SU-DHL-6 (cell line): ENCODE results near the gene NKAIN4.

ENCODE experiments used
- H2AFZ ChIP-seq: fragments of 200-600 bp; sonication (generic); 2 replicates; pipeline ENCODE4 v1.6.1; 2014; ENCODE audit warnings: low read depth, mild to moderate bottlenecking, moderate library complexity, mixed read lengths, antibody characterized with exemption, low read length; ENCODE audit not compliant: severe bottlenecking
- H3F3A ChIP-seq: fragments of 200-600 bp; shearing (Covaris generic); 2 replicates; pipeline ENCODE4 v1.6.0; 2016; ENCODE audit warnings: antibody characterized with exemption, mild to moderate bottlenecking; ENCODE audit not compliant: insufficient read depth
- H3K27ac ChIP-seq: fragments of 200-600 bp; sonication (generic); 2 replicates; pipeline ENCODE4 v1.5.1; 2016; ENCODE audit warnings: low read depth, mild to moderate bottlenecking, low read length, moderate library complexity, mixed read lengths
- H3K27me3 ChIP-seq: fragments of 200-600 bp; sonication (generic), shearing (Covaris generic); 2 replicates; pipeline ENCODE4 v1.6.0; 2014; ENCODE audit warnings: mild to moderate bottlenecking, low read length
- H3K36me3 ChIP-seq: fragments of 200-600 bp; sonication (generic); 2 replicates; pipeline ENCODE4 v1.6.1; 2014; ENCODE audit warnings: mild to moderate bottlenecking, low read length, mixed read lengths
- H3K4me2 ChIP-seq: fragments of 300-600, 200-600 bp; shearing (Covaris generic), sonication (generic); 2 replicates; pipeline ENCODE4 v1.6.0; 2014; ENCODE audit warnings: low read length, low read depth, mild to moderate bottlenecking; ENCODE audit not compliant: poor library complexity, severe bottlenecking
- H3K4me3 ChIP-seq: fragments of 200-600 bp; sonication (generic); 2 replicates; pipeline ENCODE4 v1.5.1; 2014; ENCODE audit warnings: antibody characterized with exemption, low read length, mild to moderate bottlenecking, mixed read lengths; ENCODE audit not compliant: insufficient read depth, poor library complexity, severe bottlenecking
- H3K79me2 ChIP-seq: fragments of 200-600 bp; sonication (generic); 2 replicates; pipeline ENCODE4 v1.6.1; 2014; ENCODE audit warnings: mild to moderate bottlenecking, low read length, moderate library complexity; ENCODE audit not compliant: insufficient read depth
- H3K9ac ChIP-seq: fragments of 200-600 bp; sonication (generic); 2 replicates; pipeline ENCODE4 v1.7.0; 2014; ENCODE audit warnings: mild to moderate bottlenecking, low read length
- H3K9me2 ChIP-seq: fragments of 200-600 bp; sonication (generic); replicated peaks from 2 replicates; pipeline ENCODE4 v1.6.1; 2014; ENCODE audit warnings: low read length; ENCODE audit not compliant: insufficient read depth
- H3K9me3 ChIP-seq: fragments of 200-600 bp; sonication (generic); 2 replicates; pipeline ENCODE4 v1.6.1; 2014; ENCODE audit warnings: low read length, mixed read lengths; ENCODE audit not compliant: insufficient read depth
- H4K20me1 ChIP-seq: fragments of 200-600 bp; sonication (generic); 2 replicates; pipeline ENCODE4 v1.6.1; 2014; ENCODE audit warnings: low read depth, mild to moderate bottlenecking, antibody characterized with exemption, low read length, moderate library complexity, mixed read lengths
- EZH2phosphoT487 ChIP-seq: fragments of 200-600 bp; sonication (generic), shearing (Covaris generic); conservative IDR thresholded peaks from 2 replicates; pipeline ENCODE4 v1.6.1; 2018; ENCODE audit warnings: mild to moderate bottlenecking, antibody characterized with exemption, low read length, moderate library complexity, mixed read lengths
- TF ChIP-seq, protein P1 (sequence below): fragments of 200-600 bp; sonication (generic); IDR thresholded peaks from one replicate; pipeline ENCODE4 v1.5.1; 2017; ENCODE audit warnings: antibody characterized with exemption, mild to moderate bottlenecking, low read length, moderate library complexity; ENCODE audit not compliant: insufficient read depth, poor library complexity, severe bottlenecking

Gene NKAIN4

DNA sequence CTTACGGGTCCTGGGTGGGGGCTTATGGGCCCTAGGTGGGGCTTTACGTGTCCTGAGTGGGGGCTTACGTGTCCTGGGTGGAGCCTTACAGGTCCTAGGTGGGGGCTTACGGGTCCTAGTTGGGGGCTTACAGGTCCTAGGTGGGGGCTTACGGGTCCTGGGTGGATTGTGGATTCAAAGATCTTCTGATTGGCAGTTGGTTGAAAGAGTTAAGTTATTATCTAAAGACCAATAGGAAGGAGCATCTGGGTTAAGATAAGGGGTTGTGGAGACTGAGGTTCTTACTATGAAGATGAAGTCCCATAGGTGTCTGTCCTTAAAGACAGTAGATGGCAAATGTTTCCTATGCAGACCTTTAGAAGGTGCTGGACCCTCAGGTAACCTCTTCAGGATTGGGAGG lies 27.0 kb downstream of the NKAIN4 start:
- no peaks in the 10 kb centered on the region for H3F3A ChIP-seq
- H4K20me1 ChIP-seq, result no peaks in the 10 kb centered on the region
- no peak overlapping the region for H3K4me2 ChIP-seq
- H2AFZ ChIP-seq, result no peak overlapping the region
- TF ChIP-seq, protein P1, sequence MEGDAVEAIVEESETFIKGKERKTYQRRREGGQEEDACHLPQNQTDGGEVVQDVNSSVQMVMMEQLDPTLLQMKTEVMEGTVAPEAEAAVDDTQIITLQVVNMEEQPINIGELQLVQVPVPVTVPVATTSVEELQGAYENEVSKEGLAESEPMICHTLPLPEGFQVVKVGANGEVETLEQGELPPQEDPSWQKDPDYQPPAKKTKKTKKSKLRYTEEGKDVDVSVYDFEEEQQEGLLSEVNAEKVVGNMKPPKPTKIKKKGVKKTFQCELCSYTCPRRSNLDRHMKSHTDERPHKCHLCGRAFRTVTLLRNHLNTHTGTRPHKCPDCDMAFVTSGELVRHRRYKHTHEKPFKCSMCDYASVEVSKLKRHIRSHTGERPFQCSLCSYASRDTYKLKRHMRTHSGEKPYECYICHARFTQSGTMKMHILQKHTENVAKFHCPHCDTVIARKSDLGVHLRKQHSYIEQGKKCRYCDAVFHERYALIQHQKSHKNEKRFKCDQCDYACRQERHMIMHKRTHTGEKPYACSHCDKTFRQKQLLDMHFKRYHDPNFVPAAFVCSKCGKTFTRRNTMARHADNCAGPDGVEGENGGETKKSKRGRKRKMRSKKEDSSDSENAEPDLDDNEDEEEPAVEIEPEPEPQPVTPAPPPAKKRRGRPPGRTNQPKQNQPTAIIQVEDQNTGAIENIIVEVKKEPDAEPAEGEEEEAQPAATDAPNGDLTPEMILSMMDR, result no peak
- no peak for TF ChIP-seq EZH2phosphoT487
- no peaks in the 10 kb centered on the region for H3K36me3 ChIP-seq
- H3K9me3 ChIP-seq, result no peaks in the 10 kb centered on the region
- H3K79me2 ChIP-seq, result no peaks in the 10 kb centered on the region
- no peak overlapping the region for H3K9ac ChIP-seq
- H3K27ac ChIP-seq, result no peak overlapping the region
- no peak overlapping the region for H3K4me3 ChIP-seq
- H3K9me2 ChIP-seq, result no peaks in the 10 kb centered on the region
- H3K27me3 ChIP-seq, result no peaks in the 10 kb centered on the region

DNA sequence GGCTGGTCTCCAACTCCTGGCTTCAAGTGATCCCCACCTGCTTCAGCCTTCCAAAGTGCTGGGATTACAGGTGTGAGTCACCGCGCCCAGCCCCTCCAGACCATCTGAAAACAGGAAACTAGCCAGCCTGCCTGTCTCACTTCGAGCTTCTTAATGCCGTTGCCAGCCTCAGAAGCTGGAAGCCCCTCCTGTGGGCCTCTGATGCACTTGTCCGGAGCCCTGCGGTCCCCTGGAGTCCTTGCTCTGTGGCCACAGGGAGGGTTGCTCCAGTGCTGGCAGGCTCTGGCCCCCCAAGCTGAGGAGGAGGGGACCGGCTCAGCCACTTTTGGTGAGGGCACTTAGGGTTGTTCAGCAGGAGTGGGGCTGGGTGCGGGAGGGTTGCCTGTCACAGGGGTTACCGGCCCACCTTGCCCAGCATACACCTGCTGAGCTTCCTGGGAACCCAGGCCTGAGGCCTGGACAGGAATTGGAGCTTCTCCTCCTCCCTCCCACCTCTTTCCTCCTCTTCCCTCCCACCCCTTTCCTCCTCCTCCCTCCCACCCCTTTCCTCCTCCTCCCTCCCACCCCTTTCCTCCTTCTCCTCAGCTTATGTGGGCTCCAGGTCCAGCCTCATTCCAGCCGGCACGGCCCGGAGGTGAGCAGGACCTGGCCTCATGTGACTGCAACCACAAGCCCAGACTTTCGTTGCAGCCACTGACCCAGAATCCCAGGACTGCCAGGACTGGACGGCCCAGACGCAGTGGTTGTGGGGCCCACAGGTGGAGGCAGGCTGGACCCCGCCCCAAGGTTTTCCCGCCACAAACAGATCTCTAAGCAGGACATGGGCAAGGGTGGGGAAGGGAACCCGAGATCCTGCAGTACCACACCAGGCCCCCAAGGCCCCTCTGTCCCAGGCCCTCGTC lies 28.0 kb downstream of the NKAIN4 start:
- H3K9ac ChIP-seq, result no peak overlapping the region
- no peak overlapping the region for H3K27ac ChIP-seq

DNA sequence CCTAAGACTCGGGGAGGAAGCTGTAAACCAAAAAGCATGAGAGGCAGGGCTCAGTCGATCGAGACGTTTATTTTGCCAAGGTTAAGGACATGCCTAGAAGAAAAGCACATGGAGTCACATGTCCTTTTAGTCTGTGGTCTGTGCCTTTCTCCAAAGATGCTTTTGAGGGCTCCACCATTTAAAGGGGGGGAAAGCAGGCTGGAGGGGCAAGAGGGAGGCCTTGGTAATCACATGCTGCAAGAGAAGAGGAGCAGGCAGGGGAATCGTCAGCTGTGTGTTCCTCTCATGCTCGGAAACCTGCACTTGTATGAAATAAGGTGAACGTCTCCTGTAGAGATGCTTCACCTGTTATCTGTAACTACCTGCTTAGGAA lies 29.2 kb downstream of the NKAIN4 start:
- Histone ChIP-seq H4K20me1 (no peaks in the 10 kb centered on the region), H3K9me2 (no peaks in the 10 kb centered on the region), H2AFZ (no peak overlapping the region), H3K27ac (no peak overlapping the region), H3K9ac (no peak overlapping the region), H3K4me2 (no peak overlapping the region), H3K27me3 (no peaks in the 10 kb centered on the region), H3K9me3 (no peaks in the 10 kb centered on the region), H3K36me3 (no peaks in the 10 kb centered on the region), H3F3A (no peaks in the 10 kb centered on the region), H3K4me3 (no peak overlapping the region), H3K79me2 (no peaks in the 10 kb centered on the region)
- no peak for TF ChIP-seq EZH2phosphoT487
- TF ChIP-seq, protein P1, result no peak

More for the DNA sequence above, 28.0 kb downstream of the NKAIN4 start:
- H3K36me3 ChIP-seq, result no peaks in the 10 kb centered on the region
- no peaks in the 10 kb centered on the region for H3K27me3 ChIP-seq
- no peaks in the 10 kb centered on the region for H3F3A ChIP-seq
- TF ChIP-seq EZH2phosphoT487, result no peak
- TF ChIP-seq, protein P1, result no peak
- H3K4me3 ChIP-seq, result no peak overlapping the region
- no peaks in the 10 kb centered on the region for H3K79me2 ChIP-seq
- no peak overlapping the region for H3K4me2 ChIP-seq
- H3K9me3 ChIP-seq, result no peaks in the 10 kb centered on the region
- H3K9me2 ChIP-seq, result no peaks in the 10 kb centered on the region
- H4K20me1 ChIP-seq, result no peaks in the 10 kb centered on the region
- H2AFZ ChIP-seq, result no peak overlapping the region
